NCI-H524 treated with DMSO at 0.1 percent for 48 hours (cell line): ENCODE results near the gene CNDP1.
"Not testable (repeated sequence)": the region's sequence is repeated elsewhere in the genome, so short reads cannot be mapped to it uniquely, and the experiment has no call there.

Source experiments
- DNase-seq: peaks from one replicate; lab custom pipeline; 2025; lab: John Stamatoyannopoulos, UW

CNDP1 gene

GRCh38 chr18:74520096-74520833 lies 14.0 kb upstream of the CNDP1 start:
- no peak for DNase-seq

- DNase-seq = no peak
These were observed 13.1 kb upstream of the CNDP1 start for GRCh38 chr18:74521068-74521725.

- no peak for DNase-seq
These were observed 11.4 kb upstream of the CNDP1 start for GRCh38 chr18:74522635-74523548.

- no peak for DNase-seq
These were observed 10.2 kb upstream of the CNDP1 start for GRCh38 chr18:74524097-74524496.

GRCh38 chr18:74524915-74525314 lies 9.4 kb upstream of the CNDP1 start:
- not testable (repeated sequence) for DNase-seq

- no peak for DNase-seq
These were observed 8.6 kb upstream of the CNDP1 start for GRCh38 chr18:74525741-74526140.

GRCh38 chr18:74526488-74526887 lies 7.8 kb upstream of the CNDP1 start:
- no peak for DNase-seq

GRCh38 chr18:74528478-74528877 lies 5.8 kb upstream of the CNDP1 start:
- DNase-seq = no peak

- no peak for DNase-seq
These were observed 5.4 kb upstream of the CNDP1 start for GRCh38 chr18:74528913-74529312.

- no peak for DNase-seq
These were observed 4.9 kb upstream of the CNDP1 start for GRCh38 chr18:74529378-74529777.

- DNase-seq = no peak
These were observed 4.3 kb upstream of the CNDP1 start for GRCh38 chr18:74529811-74530583.

- DNase-seq = no peak
These were observed 3.8 kb upstream of the CNDP1 start for GRCh38 chr18:74530584-74530862.

GRCh38 chr18:74531043-74531442 lies 3.3 kb upstream of the CNDP1 start:
- DNase-seq = no peak

- DNase-seq = no peak
These were observed 1.7 kb upstream of the CNDP1 start for GRCh38 chr18:74532511-74533025.

- DNase-seq = no peak
These were observed 634 bp upstream of the CNDP1 start for GRCh38 chr18:74533666-74534065.

GRCh38 chr18:74534981-74535649 lies 815 bp downstream of the CNDP1 start:
- no peak for DNase-seq

- DNase-seq = no peak
These were observed 5.0 kb downstream of the CNDP1 start for GRCh38 chr18:74539289-74539688.

GRCh38 chr18:74540652-74541421 lies 6.5 kb downstream of the CNDP1 start:
- no peak for DNase-seq

- DNase-seq = no peak
These were observed 7.6 kb downstream of the CNDP1 start for GRCh38 chr18:74541703-74542555.

GRCh38 chr18:74544898-74545297 lies 10.6 kb downstream of the CNDP1 start:
- no peak for DNase-seq
